HG02571 (cell line): Measurements from ENCODE around the gene RBP7.

Source experiments
- ATAC-seq: cut with Tn5 transposase; IDR thresholded peaks from one replicate; pipeline ENCODE4 v1.9.1; 2021; ENCODE audit warnings: mild to moderate bottlenecking, moderate library complexity; ENCODE audit not compliant: unreplicated experiment

Gene RBP7

DNA sequence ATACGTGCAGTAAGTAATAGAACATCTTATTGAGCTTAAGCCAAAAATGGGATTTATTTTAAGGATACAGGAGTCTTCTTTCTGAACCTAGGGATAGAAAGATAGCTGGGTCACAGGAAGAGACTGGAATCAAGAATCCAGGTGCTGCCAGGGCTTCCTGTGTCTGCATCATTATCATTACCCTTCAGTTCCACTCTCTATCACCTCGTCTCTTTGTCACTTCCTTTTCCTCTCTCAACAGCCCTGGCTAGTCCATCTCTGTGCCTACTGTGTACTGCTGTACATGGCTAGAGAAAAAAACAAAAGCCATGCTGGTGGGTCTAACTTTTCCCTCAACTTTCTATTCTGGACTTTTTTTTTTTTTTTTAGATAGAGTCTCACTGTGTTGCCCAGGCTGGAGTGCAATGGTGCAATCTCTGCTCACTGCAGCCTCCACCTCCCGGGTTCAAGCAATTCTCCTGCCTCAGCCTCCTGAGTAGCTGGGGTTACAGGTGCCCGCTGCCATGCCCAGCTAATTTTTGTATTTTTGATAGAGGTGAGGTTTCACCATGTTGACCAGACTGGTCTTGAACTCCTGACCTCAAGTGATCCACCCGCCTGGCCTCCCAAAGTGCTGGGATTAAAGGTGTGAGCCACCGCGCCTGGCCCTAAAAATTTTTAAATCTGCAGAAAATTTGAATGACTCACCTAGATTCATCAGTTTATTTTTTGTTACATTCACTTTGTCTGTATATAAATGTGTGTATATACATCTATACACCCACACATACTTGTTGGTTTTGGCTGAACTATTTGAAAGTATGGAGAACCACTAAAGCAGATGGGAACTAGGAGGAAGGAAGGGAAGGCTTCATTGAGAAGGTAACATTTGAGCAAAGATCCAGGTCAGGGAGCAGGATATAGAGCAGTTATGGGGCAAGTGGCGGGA, 67.7 kb downstream of the RBP7 start:
- no peak for ATAC-seq

DNA sequence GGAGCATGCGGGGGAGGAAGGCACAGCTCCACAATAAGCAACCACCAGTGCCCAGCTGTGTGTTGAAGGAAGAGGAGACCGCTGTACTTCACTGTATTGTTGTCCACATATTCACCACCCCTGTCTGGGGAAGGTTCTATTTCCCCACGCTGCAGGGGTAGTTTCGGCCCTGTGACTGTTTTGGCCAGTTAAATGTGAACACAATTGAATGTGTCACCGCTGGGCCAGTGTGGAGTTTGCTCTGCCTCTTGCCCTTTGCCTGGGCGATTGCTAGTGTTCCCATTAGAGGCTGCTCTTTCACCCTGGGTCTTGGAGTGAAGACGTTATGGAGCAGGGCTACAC, 68.3 kb downstream of the RBP7 start:
- no peak for ATAC-seq
